ENCODE data around the gene SAMD4B.

SAMD4B gene

GRCh38 chr19:39321832-39322176 is 20.4 kb upstream of the SAMD4B start:
- H3K36me3 ChIP-seq (replicated peaks), result no peaks in the 10 kb centered on the region
- H3K27ac ChIP-seq, result no peak overlapping the region
- no peak overlapping the region for H3K4me3 ChIP-seq (ENCODE audit: low read depth, low read length)
- in situ Hi-C loops (cut with HindIII; ENCODE audit: low pct_ligation_motif_present, low sequenced_read_pairs), result no loop called here
- DNase-seq, result no peak
- H3K27me3 ChIP-seq (replicated peaks), result peaks cover 3% of the 10 kb centered on the region
- no peak for TF ChIP-seq CTCF (IDR thresholded peaks at IDR 0.05; ENCODE audit: low read depth, low read length, missing control alignments)

- Histone ChIP-seq H3K27me3 (replicated peaks) (peaks cover 3% of the 10 kb centered on the region), H3K27ac (no peak overlapping the region), H3K36me3 (replicated peaks) (no peaks in the 10 kb centered on the region), H3K4me3 (ENCODE audit: low read depth, low read length) (no peak overlapping the region)
- no peak for DNase-seq
- no peak for TF ChIP-seq CTCF (IDR thresholded peaks at IDR 0.05; ENCODE audit: low read depth, low read length, missing control alignments)
- in situ Hi-C loops (cut with HindIII; ENCODE audit: low pct_ligation_motif_present, low sequenced_read_pairs), result no loop called here
These were observed 17.9 kb upstream of the SAMD4B start for GRCh38 chr19:39324242-39324842.

GRCh38 chr19:39325778-39326665 is 16.2 kb upstream of the SAMD4B start:
- Histone ChIP-seq H3K27ac (no peak overlapping the region), H3K36me3 (replicated peaks) (no peaks in the 10 kb centered on the region)

GRCh38 chr19:39327363-39328045 is 14.7 kb upstream of the SAMD4B start:
- H3K27me3 ChIP-seq (replicated peaks), result no peaks in the 10 kb centered on the region
- H3K36me3 ChIP-seq (replicated peaks), result no peaks in the 10 kb centered on the region
- in situ Hi-C loops (cut with HindIII; ENCODE audit: low pct_ligation_motif_present, low sequenced_read_pairs), result loop anchor here (25.0 kb wide), 1 partner anchor 215 kb away; no protein-coding TSS in a partner anchor
- TF ChIP-seq CTCF (IDR thresholded peaks at IDR 0.05; ENCODE audit: low read depth, low read length, missing control alignments), result no peak
- no peak overlapping the region for H3K27ac ChIP-seq
- no peak for DNase-seq
- no peak overlapping the region for H3K4me3 ChIP-seq (ENCODE audit: low read depth, low read length)

More at GRCh38 chr19:39325778-39326665, 16.2 kb upstream of the SAMD4B start:
- no peak for TF ChIP-seq CTCF (IDR thresholded peaks at IDR 0.05; ENCODE audit: low read depth, low read length, missing control alignments)
- H3K4me3 ChIP-seq (ENCODE audit: low read depth, low read length), result no peak overlapping the region
- in situ Hi-C loops (cut with HindIII; ENCODE audit: low pct_ligation_motif_present, low sequenced_read_pairs), result loop anchor here (25.0 kb wide), 1 partner anchor 214 kb away; no protein-coding TSS in a partner anchor
- peak; percentile 9 for DNase-seq
- H3K27me3 ChIP-seq (replicated peaks), result no peaks in the 10 kb centered on the region

- no peaks in the 10 kb centered on the region for H3K36me3 ChIP-seq (replicated peaks)
- no peak overlapping the region for H3K4me3 ChIP-seq (ENCODE audit: low read depth, low read length)
These were observed 14.0 kb upstream of the SAMD4B start for GRCh38 chr19:39328046-39328705.

More at GRCh38 chr19:39328046-39328705, 14.0 kb upstream of the SAMD4B start:
- Histone ChIP-seq H3K27ac (no peak overlapping the region), H3K27me3 (replicated peaks) (no peaks in the 10 kb centered on the region)
- peak; percentile 98 for TF ChIP-seq CTCF (IDR thresholded peaks at IDR 0.05; ENCODE audit: low read depth, low read length, missing control alignments)
- in situ Hi-C loops (cut with HindIII; ENCODE audit: low pct_ligation_motif_present, low sequenced_read_pairs), result loop anchor here (25.0 kb wide), 1 partner anchor 216 kb away; no protein-coding TSS in a partner anchor
- DNase-seq, result peak; percentile 65

Data from brain microvascular endothelial cell (primary cell).